ENCODE results near the gene C10orf143. TPM values are rescaled to one million over a fixed set of nuclear protein-coding genes. Genes with fewer than 3 reads are reported as not detected.

The C10orf143 gene
- total RNA-seq, 1 donor = 1.8 TPM

GRCh38 chr10:130050721-130051120 is 59.9 kb downstream of the C10orf143 start:
- H3K27me3 ChIP-seq (ENCODE audit: insufficient read depth, low read length) = no peaks in the 10 kb centered on the region
- H3K9me3 ChIP-seq (ENCODE audit: low read depth, low read length) = no peaks in the 10 kb centered on the region
- no peak overlapping the region for H3K4me3 ChIP-seq (ENCODE audit: low read length)

GRCh38 chr10:130049987-130050386 is 60.6 kb downstream of the C10orf143 start:
- Histone ChIP-seq H3K9me3 (ENCODE audit: low read depth, low read length) (no peaks in the 10 kb centered on the region), H3K4me1 (ENCODE audit: insufficient read depth, low read length) (no peaks in the 10 kb centered on the region), H3K4me3 (ENCODE audit: low read length) (no peak overlapping the region), H3K27me3 (ENCODE audit: insufficient read depth, low read length) (no peaks in the 10 kb centered on the region)

More at GRCh38 chr10:130050721-130051120, 59.9 kb downstream of the C10orf143 start:
- H3K4me1 ChIP-seq (ENCODE audit: insufficient read depth, low read length) = no peaks in the 10 kb centered on the region

GRCh38 chr10:130049244-130049643 is 61.4 kb downstream of the C10orf143 start:
- Histone ChIP-seq H3K27me3 (ENCODE audit: insufficient read depth, low read length) (no peaks in the 10 kb centered on the region), H3K4me3 (ENCODE audit: low read length) (no peak overlapping the region), H3K4me1 (ENCODE audit: insufficient read depth, low read length) (no peaks in the 10 kb centered on the region), H3K9me3 (ENCODE audit: low read depth, low read length) (no peaks in the 10 kb centered on the region)

- Histone ChIP-seq H3K4me1 (ENCODE audit: insufficient read depth, low read length) (no peaks in the 10 kb centered on the region), H3K27me3 (ENCODE audit: insufficient read depth, low read length) (no peaks in the 10 kb centered on the region), H3K4me3 (ENCODE audit: low read length) (no peak overlapping the region), H3K9me3 (ENCODE audit: low read depth, low read length) (no peaks in the 10 kb centered on the region)
Observed at GRCh38 chr10:130048081-130048480, 62.5 kb downstream of the C10orf143 start.

GRCh38 chr10:130047336-130047735 is 63.3 kb downstream of the C10orf143 start:
- H3K27me3 ChIP-seq (ENCODE audit: insufficient read depth, low read length) = no peaks in the 10 kb centered on the region
- no peaks in the 10 kb centered on the region for H3K9me3 ChIP-seq (ENCODE audit: low read depth, low read length)
- H3K4me1 ChIP-seq (ENCODE audit: insufficient read depth, low read length) = no peaks in the 10 kb centered on the region
- H3K4me3 ChIP-seq (ENCODE audit: low read length) = no peak overlapping the region

GRCh38 chr10:130046591-130046990 is 64.0 kb downstream of the C10orf143 start:
- Histone ChIP-seq H3K9me3 (ENCODE audit: low read depth, low read length) (no peaks in the 10 kb centered on the region), H3K4me1 (ENCODE audit: insufficient read depth, low read length) (no peaks in the 10 kb centered on the region), H3K4me3 (ENCODE audit: low read length) (no peak overlapping the region)

GRCh38 chr10:130045801-130046321 is 64.8 kb downstream of the C10orf143 start:
- no peak overlapping the region for H3K4me3 ChIP-seq (ENCODE audit: low read length)

More at GRCh38 chr10:130046591-130046990, 64.0 kb downstream of the C10orf143 start:
- H3K27me3 ChIP-seq (ENCODE audit: insufficient read depth, low read length) = no peaks in the 10 kb centered on the region

GRCh38 chr10:130045091-130045652 is 65.5 kb downstream of the C10orf143 start:
- Histone ChIP-seq H3K9me3 (ENCODE audit: low read depth, low read length) (no peaks in the 10 kb centered on the region), H3K4me3 (ENCODE audit: low read length) (no peak overlapping the region), H3K4me1 (ENCODE audit: insufficient read depth, low read length) (no peaks in the 10 kb centered on the region)

More at GRCh38 chr10:130045801-130046321, 64.8 kb downstream of the C10orf143 start:
- Histone ChIP-seq H3K27me3 (ENCODE audit: insufficient read depth, low read length) (no peaks in the 10 kb centered on the region), H3K9me3 (ENCODE audit: low read depth, low read length) (no peaks in the 10 kb centered on the region), H3K4me1 (ENCODE audit: insufficient read depth, low read length) (no peaks in the 10 kb centered on the region)

GRCh38 chr10:130044067-130045061 is 66.3 kb downstream of the C10orf143 start:
- Histone ChIP-seq H3K9me3 (ENCODE audit: low read depth, low read length) (no peaks in the 10 kb centered on the region), H3K4me3 (ENCODE audit: low read length) (no peak overlapping the region), H3K4me1 (ENCODE audit: insufficient read depth, low read length) (no peaks in the 10 kb centered on the region), H3K27me3 (ENCODE audit: insufficient read depth, low read length) (no peaks in the 10 kb centered on the region)

More at GRCh38 chr10:130045091-130045652, 65.5 kb downstream of the C10orf143 start:
- H3K27me3 ChIP-seq (ENCODE audit: insufficient read depth, low read length) = no peaks in the 10 kb centered on the region

- Histone ChIP-seq H3K27me3 (ENCODE audit: insufficient read depth, low read length) (no peaks in the 10 kb centered on the region), H3K4me1 (ENCODE audit: insufficient read depth, low read length) (no peaks in the 10 kb centered on the region), H3K9me3 (ENCODE audit: low read depth, low read length) (no peaks in the 10 kb centered on the region), H3K4me3 (ENCODE audit: low read length) (no peak overlapping the region)
Observed at GRCh38 chr10:130043491-130043890, 67.1 kb downstream of the C10orf143 start.

- Histone ChIP-seq H3K9me3 (ENCODE audit: low read depth, low read length) (no peaks in the 10 kb centered on the region), H3K4me1 (ENCODE audit: insufficient read depth, low read length) (no peaks in the 10 kb centered on the region), H3K4me3 (ENCODE audit: low read length) (no peak overlapping the region), H3K27me3 (ENCODE audit: insufficient read depth, low read length) (no peaks in the 10 kb centered on the region)
Observed at GRCh38 chr10:130042381-130042780, 68.2 kb downstream of the C10orf143 start.

GRCh38 chr10:130041451-130042371 is 68.9 kb downstream of the C10orf143 start:
- Histone ChIP-seq H3K4me1 (ENCODE audit: insufficient read depth, low read length) (no peaks in the 10 kb centered on the region), H3K4me3 (ENCODE audit: low read length) (no peak overlapping the region), H3K27me3 (ENCODE audit: insufficient read depth, low read length) (no peaks in the 10 kb centered on the region), H3K9me3 (ENCODE audit: low read depth, low read length) (no peaks in the 10 kb centered on the region)

GRCh38 chr10:130040817-130041330 is 69.8 kb downstream of the C10orf143 start:
- Histone ChIP-seq H3K9me3 (ENCODE audit: low read depth, low read length) (no peaks in the 10 kb centered on the region), H3K27me3 (ENCODE audit: insufficient read depth, low read length) (no peaks in the 10 kb centered on the region), H3K4me3 (ENCODE audit: low read length) (no peak overlapping the region), H3K4me1 (ENCODE audit: insufficient read depth, low read length) (no peaks in the 10 kb centered on the region)

- Histone ChIP-seq H3K4me1 (ENCODE audit: insufficient read depth, low read length) (no peaks in the 10 kb centered on the region), H3K9me3 (ENCODE audit: low read depth, low read length) (no peaks in the 10 kb centered on the region), H3K27me3 (ENCODE audit: insufficient read depth, low read length) (no peaks in the 10 kb centered on the region), H3K4me3 (ENCODE audit: low read length) (no peak overlapping the region)
Observed at GRCh38 chr10:130040351-130040750, 70.3 kb downstream of the C10orf143 start.

Measured in mononuclear cell (primary cell).